Measurements from ENCODE around the gene CNTNAP2.

DNA sequence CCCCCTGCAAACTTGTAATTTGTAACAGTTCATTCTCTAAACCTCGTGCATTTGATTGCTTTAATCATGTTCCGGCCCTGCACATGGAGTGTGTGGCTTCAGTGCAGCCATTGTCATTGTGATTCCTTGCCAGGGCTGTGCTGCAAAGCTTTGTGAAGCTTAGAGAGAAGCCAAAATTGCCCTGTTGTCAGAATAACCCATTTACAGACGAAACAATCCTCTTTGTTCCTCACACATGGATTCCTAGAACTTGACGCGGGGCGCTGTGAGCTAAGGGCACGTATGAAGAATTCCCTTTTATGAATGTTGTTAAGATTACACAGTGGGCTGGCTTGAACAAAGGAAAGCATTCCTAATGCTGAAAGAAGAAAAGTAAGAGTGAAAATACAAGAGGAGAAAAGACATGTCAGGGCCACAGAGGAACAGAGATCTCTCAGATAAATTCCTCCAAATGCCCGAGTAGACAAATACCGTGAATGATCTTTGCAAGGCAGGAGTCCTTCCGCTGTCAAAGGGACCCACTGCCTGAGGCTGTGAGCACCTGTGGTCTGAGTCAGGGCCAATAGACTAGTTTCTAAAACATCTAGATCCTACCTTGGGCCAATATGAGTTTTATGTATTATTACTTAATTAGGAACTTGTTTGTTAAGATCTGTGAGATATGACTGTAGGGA is 2268.5 kb downstream of the CNTNAP2 start:
- no peak for TF ChIP-seq GATA3 (IDR thresholded peaks at IDR 0.05; ENCODE audit: low read depth, low read length)
- TF ChIP-seq GATA2 (IDR thresholded peaks at IDR 0.05; ENCODE audit: low read depth, low read length): no peak
